Adrenal gland (tissue), 5 donors: Measurements from ENCODE around the gene FES.
"Not testable (repeated sequence)": the region's sequence is repeated elsewhere in the genome, so short reads cannot be mapped to it uniquely, and the experiment has no call there.

ENCODE experiments used
- POLR2A ChIP-seq, 2 donors: fragments of 450-650 bp; IDR thresholded peaks; one replicate each; pipeline ENCODE4 v1.6.1; 2017; ENCODE audit warnings: antibody characterized with exemption in 2 of 2, mild to moderate bottlenecking in 2 of 2, moderate library complexity in 1 of 2
- TF ChIP-seq, protein P1 (sequence below), 6 experiments: fragments of 450-650 bp in 4 of 6; fragments of 200-600 bp in 2 of 6; sonication (generic) in 1 of 6; IDR thresholded peaks; 1 replicate in 5 of 6; 2 replicates in 1 of 6; pipeline versions ENCODE4 v1.5.1 to v1.8.0; 2016 to 2021; ENCODE audit warnings: antibody characterized with exemption in 6 of 6, mild to moderate bottlenecking in 2 of 6, moderate library complexity in 1 of 6
- donor health status: DM: no; HTN: no; CAD: no.

- TF ChIP-seq, protein P1, sequence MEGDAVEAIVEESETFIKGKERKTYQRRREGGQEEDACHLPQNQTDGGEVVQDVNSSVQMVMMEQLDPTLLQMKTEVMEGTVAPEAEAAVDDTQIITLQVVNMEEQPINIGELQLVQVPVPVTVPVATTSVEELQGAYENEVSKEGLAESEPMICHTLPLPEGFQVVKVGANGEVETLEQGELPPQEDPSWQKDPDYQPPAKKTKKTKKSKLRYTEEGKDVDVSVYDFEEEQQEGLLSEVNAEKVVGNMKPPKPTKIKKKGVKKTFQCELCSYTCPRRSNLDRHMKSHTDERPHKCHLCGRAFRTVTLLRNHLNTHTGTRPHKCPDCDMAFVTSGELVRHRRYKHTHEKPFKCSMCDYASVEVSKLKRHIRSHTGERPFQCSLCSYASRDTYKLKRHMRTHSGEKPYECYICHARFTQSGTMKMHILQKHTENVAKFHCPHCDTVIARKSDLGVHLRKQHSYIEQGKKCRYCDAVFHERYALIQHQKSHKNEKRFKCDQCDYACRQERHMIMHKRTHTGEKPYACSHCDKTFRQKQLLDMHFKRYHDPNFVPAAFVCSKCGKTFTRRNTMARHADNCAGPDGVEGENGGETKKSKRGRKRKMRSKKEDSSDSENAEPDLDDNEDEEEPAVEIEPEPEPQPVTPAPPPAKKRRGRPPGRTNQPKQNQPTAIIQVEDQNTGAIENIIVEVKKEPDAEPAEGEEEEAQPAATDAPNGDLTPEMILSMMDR (IDR thresholded peaks at IDR 0.05), result not testable (repeated sequence)
- not testable (repeated sequence) for TF ChIP-seq POLR2A (IDR thresholded peaks at IDR 0.05)
Observed at GRCh38 chr15:90922712-90923322, 38.5 kb downstream of the FES start.
